GM19099 (cell line): ENCODE data around the gene CTNND2.

Experiments used
- POLR2A ChIP-seq: IDR thresholded peaks from 3 replicates; pipeline ENCODE4 v1.6.1; 2011; ENCODE audit warnings: low read depth; ENCODE audit not compliant: insufficient read length; ENCODE audit errors: extremely low read depth

CTNND2 gene

DNA sequence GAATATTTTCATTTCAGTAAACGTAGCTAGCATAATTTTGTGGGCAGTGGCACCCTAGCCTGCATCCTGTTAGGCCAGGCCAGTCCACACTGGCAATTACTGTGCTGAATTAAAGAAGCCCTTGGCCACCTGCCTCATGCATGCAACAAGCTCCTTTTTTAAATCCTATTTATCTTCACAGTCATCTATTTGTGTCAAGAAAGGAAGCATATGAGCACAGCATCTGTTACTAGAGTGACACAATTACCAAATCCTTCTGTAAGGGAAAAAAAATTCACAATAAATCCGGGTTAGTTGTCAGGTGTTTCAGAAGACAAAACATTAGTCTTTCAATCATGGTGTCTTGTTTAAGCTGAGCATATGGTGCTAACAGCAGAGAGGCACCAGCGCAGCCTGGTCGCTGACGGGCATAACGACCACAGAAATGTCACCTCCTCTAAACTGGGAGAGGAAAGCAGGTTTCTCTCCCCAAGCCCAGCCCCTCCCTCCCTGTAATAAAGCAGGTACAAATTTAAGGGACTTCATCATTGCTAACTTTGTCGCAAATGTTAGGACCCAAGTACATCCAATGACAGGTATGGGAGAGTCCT, 520.6 kb downstream of the CTNND2 start:
- no peak for TF ChIP-seq POLR2A

DNA sequence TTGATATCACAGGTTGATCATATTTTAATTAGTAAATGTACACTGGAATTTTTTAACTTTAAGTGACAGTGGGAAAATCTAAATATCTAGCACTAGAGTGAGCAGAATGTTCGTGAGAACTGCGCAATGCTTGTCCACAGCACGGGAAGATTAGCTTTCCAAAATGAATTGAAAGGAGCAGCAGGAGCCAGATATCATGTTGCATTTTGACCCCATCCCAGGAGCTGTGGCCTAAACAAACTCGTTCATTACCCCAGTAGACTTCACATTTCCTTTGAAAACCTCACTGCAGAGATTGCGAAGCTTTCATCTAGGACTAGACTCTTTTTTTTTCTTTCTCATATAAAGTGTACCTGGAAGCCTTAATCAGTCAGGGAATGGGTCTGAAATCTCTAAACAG, 525.8 kb downstream of the CTNND2 start:
- no peak for TF ChIP-seq POLR2A

DNA sequence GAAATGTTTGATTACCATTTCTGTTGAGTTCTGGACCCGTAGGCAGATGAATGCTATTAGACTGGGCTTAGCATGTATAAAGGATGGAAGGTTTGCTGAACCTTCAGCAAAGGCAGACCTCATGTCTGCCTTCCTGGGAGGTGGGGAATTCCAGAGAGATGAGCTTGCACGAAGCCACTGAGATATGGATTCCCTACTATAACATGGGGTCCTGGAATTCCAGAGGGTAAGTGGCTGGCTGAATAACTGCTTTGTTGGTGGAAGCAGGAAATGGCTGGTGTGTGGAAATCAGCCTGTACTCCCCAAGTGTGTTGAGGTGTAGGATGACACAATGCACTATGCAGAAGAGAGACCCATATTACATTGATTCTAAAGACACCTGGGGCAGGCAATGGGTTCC, 526.4 kb downstream of the CTNND2 start:
- TF ChIP-seq POLR2A: no peak

DNA sequence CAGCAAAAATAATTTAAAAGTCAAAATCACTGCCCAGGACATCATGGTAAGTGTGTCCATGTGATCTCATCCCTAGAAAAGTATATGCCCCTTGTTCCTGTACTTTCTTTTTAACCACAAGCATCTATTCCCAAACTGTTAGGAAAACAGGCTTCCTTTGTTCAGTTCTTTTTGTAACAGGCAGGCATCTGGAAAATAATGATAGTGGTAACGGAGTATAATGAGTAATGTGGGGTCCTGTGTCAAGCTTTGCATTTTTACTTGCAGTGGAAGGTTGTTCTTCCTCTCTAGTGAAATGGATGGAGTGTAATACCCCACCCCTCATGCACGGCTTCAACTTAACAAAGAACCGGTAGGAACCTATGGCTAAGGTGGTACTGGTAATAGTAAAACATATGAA, 532.1 kb downstream of the CTNND2 start:
- TF ChIP-seq POLR2A: no peak

DNA sequence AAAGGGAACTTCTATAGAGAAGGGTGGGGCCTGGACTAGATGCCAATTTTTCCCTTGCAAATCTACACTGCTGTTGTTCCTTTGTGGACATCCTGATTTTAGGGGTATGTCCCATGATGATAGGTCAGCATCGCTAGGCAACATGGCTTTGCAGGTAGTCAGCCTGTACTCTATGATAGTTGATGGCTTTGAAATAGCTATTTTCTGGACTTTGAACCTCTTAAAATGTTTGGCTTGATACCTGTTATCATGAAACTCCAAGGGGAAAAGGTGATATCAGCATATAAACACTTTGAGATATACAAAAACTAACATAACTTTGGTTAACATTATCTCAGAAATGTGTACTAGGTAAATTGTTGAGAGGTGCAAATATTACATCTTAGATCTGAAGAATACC, 533.2 kb downstream of the CTNND2 start:
- no peak for TF ChIP-seq POLR2A

DNA sequence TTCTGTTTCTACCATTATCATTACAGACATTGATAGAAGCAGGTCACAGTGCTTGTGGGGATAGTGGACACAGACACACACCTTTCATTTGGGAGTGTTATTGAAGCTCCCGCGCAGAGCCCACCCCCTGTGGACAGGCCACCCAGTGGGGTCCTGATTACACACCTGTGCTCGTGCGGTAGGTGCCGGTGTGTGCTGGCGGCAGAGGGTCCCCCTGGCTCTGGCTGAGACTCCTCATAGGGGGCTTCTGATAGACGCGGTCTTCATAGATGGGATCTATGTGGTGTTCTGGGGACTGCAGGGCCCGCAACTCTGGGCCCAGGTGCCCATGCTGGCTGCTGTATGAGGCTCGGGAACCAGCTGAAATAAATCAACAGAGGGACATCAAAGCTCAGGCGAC, 539.7 kb downstream of the CTNND2 start:
- no peak for TF ChIP-seq POLR2A

DNA sequence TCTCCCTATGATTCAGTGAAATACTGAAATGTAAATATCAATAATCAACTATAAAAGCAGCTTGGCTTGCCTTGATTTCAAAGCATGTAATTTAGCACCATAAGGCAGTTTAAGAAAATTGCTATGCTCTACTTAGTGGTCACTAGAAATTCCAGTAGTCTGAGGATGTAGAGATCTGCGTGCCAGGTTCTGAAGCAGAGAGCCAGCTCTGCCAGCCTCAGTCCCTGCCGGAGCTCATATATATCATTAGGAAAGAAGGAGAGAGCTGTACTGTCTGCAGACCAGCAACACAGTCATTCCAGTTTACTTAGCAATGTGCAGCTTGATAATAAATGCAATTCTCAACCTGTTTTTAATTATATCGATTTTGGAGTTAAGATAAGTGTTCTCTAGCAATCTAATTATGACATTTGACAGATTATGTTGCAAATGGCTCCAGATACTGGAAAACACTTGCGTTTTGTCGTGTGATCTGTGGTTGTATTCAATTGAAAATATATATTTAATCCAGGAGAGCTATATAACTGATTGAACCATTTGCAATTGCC, 540.5 kb downstream of the CTNND2 start:
- no peak for TF ChIP-seq POLR2A

DNA sequence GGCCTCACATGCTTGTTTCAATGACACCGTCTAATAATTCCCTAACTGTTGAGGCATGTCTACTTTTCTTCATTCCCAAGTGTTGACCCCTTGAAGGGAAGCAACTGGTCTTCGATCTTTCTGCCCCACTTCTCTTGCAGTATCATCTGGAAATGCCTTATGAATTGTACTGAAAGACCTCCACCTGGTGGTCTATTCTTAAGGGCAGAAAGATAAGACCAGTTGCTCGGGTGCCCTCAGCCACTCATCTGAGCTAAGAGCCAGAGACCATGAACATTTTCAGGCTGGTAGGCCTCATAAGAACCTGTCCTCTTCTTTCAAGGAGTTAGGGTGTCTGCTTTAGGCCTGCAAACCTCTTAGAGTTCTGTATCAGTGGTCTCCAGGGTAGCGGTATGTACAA, 542.5 kb downstream of the CTNND2 start:
- TF ChIP-seq POLR2A: no peak

DNA sequence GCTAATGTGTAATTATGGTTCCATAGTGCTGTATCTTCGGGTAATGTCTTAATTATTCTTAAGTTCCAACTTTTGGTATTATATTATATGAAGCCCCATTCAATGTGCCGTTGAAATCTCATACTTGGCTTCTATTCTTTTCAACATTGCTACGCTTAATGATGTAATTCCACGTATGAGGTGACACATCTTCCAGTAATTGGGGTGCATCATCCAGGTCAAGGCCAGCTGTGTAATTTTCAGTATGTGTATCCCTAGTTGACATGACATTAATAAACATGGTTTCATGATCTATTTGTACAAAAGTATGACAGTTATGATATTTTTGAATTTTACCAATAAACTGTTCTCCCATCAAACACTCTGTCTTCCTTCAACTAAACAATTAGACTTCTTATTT, 546.3 kb downstream of the CTNND2 start:
- TF ChIP-seq POLR2A: no peak

DNA sequence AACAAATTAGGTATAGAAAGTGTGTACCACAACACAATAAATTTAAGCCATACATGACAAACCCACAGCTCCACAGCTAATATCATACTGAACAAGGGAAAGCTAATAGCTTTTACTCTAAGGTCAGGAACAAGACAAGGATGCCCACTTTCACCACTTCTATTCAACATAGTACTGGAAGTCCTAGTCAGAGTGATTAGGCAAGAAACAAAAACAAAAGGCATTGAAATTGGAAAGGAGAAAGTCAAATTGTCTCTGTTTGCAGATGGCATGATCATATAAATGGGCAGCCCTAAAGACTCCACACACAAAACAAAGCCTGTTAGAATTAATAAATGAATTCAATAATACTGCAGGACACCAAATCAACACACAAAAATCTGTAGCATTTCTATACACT, 548.8 kb downstream of the CTNND2 start:
- TF ChIP-seq POLR2A: no peak

DNA sequence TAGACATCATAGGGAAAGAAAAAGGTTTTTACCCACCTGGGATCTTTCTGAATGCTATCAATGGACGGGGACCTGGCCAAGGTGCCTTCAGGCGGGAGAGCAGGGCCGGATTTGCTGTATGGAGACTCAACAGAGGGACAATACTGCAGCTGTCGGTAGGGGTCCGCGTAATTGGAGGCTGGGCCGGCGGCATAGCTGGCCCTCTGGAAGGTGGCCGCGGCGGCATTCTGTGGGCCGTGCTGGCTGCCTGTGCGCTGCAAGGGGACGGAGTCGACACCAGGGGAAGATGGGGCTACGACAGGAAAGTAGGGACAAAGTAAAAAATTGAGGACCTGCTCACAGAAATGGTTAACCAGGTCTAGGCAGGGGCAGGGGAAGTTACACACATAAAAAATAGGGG, 557.9 kb downstream of the CTNND2 start:
- no peak for TF ChIP-seq POLR2A

DNA sequence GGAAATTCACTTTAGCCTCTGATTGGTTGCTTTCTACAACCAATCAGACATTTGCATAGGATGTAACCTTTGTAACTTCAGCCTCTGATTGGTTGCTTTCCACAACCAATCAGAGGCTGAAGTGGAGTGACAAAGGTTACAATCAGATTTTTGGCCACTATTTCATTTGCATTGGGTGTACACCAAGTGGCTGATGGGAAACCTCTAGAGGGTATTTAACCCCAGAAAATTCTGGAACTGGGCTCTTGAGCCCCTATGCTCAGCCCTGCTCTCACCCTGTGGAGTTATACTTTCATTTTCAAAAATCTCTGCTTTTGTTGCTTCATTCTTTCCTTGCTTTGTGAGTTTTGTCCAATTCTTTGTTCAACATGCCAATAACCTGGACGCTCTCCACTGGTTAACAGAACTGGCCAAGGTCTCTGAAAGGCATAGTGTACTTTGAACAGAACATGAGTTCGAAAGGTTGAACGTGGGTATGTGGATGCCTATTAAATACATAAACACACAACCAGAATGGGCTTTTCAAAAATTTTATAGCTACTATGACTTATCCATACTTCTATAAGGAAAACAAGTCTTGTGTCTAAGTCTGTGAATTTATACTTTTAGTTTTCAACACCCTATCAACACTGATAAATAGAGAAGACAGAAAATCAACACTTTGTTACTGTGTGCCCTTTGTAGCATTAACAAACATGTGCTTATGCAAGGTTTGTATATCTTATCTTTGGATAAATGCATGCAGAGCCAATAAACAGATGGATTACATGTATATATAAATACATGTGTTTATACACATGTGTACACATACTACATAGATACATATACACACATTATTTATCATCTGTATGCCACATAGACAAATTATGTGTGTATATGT, 568.1 kb downstream of the CTNND2 start:
- no peak for TF ChIP-seq POLR2A

DNA sequence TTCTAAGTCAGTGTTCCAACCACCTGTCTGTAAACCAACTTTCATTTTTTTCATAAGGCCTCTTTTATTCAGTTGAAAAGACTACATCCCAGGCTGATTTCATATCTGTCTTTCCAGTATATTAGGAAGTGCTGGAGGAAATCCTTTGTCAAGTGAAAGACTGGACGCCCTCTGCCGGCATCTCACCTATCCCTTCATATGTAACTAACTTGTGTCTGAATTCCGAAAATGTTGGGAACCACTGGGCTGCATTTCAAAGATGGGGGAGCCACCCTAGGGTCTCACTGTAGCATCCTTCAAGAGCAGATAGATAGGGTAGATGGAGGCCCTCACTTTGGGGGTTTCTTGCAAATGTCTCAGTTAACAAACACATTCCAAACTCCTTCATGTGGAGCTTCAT, 569.8 kb downstream of the CTNND2 start:
- TF ChIP-seq POLR2A: no peak

DNA sequence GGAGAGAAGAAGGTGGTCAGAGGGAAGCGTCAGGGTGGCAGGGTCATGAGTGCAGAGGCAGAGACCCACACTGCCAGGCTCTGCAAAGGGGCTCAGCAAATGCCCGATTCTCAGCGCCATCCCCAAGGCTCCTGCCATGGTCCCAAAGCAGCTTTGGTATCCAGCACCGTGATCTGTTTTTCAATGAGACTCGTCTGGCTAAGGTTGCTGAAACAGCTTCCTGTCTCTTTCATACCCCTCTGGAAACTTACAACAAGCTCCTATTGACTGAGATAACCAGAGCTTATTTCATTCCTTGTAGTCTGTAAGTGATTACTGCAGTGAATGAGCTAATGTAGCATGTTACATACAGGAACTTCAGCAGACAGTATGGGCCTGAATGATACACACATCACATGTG, 574.6 kb downstream of the CTNND2 start:
- no peak for TF ChIP-seq POLR2A

DNA sequence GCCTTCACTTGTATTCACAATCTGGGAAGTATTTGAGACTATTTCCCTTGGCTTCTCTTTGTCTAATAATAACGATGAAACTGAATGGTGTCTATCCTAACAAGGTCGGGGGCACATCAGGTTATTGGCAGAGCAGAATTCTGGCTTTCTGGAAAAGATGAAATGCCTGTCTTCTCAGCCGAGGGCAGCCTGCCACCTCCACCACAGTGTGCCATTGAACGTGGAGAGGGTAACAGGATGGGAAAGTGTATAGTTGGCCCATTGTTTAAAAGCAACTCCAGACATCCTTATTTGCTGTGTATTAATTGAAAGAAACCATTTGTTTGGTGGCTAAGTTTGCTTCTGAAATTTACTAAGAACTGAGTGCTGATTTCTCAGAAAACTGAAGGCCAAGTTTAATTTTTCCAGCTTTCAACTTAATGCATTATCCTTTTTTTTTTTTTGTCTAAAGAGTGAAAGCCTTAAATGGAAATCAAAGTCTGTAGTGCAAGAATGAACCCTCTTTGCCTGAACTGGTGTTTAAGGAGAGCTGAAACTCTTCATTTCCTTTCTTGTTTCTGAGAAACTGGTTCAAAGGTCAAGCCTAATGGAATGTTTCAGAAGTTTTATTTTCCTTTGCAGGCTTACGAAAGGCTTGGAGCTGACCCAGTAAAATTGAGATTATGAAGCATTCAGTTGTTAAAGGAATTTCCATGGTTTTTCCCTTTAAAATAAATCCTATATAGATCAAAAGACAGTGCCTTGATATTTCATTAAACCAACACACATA, 579.5 kb downstream of the CTNND2 start:
- no peak for TF ChIP-seq POLR2A
